Hepatocyte (in vitro differentiated cells): ENCODE data around the gene STKLD1. TPM values are rescaled to one million over a fixed set of nuclear protein-coding genes. Genes with fewer than 3 reads are reported as not detected.
"Not testable (repeated sequence)": the region's sequence is repeated elsewhere in the genome, so short reads cannot be mapped to it uniquely, and the experiment has no call there.

Experiments
- DNase-seq: peaks from one replicate; pipeline ENCODE4 v3.0.0-alpha.2; 2016; ENCODE audit warnings: low spot score
- H2AFZ ChIP-seq: fragments of 200-600 bp; sonication (generic); 2 replicates; pipeline ENCODE4 v1.6.0; 2016; ENCODE audit warnings: antibody characterized with exemption, mild to moderate bottlenecking
- H3K27ac ChIP-seq: fragments of 200-600 bp; sonication (generic); 2 replicates; pipeline ENCODE4 v1.5.1; 2016; ENCODE audit warnings: mild to moderate bottlenecking
- H3K27me3 ChIP-seq: fragments of 200-600 bp; sonication (generic); 2 replicates; pipeline ENCODE4 v1.6.1; 2016
- H3K36me3 ChIP-seq: fragments of 200-600 bp; sonication (generic); replicated peaks from 2 replicates; pipeline ENCODE4 v1.5.1; 2016; ENCODE audit warnings: low read depth; ENCODE audit not compliant: insufficient read depth
- H3K4me1 ChIP-seq: fragments of 200-600 bp; sonication (generic); 2 replicates; pipeline ENCODE4 v1.5.1; 2016; ENCODE audit warnings: mild to moderate bottlenecking, moderate library complexity; ENCODE audit not compliant: insufficient read depth
- H3K4me2 ChIP-seq: fragments of 200-600 bp; sonication (generic); 2 replicates; pipeline ENCODE4 v1.6.0; 2016
- H3K4me3 ChIP-seq: fragments of 200-600 bp; sonication (generic); 2 replicates; pipeline ENCODE4 v1.5.1; 2016; ENCODE audit warnings: mild to moderate bottlenecking
- H3K79me2 ChIP-seq: fragments of 200-600 bp; sonication (generic); 2 replicates; pipeline ENCODE4 v1.6.0; 2017; ENCODE audit warnings: mild to moderate bottlenecking
- H3K9me2 ChIP-seq: fragments of 200-600 bp; sonication (generic); replicated peaks from 2 replicates; pipeline ENCODE4 v1.6.0; 2017; ENCODE audit warnings: mild to moderate bottlenecking; ENCODE audit not compliant: insufficient read depth
- H3K9me3 ChIP-seq: fragments of 200-600 bp; sonication (generic); 2 replicates; pipeline ENCODE4 v1.5.1; 2016; ENCODE audit warnings: low read depth, mild to moderate bottlenecking
- H4K20me1 ChIP-seq: fragments of 200-600 bp; sonication (generic); 2 replicates; pipeline ENCODE4 v1.6.0; 2016; ENCODE audit warnings: mild to moderate bottlenecking; ENCODE audit not compliant: insufficient read depth, poor library complexity, severe bottlenecking
- EZH2 ChIP-seq: fragments of 200-600 bp; sonication (generic); IDR thresholded peaks from 2 replicates; pipeline ENCODE4 v1.6.1; 2016; ENCODE audit warnings: antibody characterized with exemption, mild to moderate bottlenecking, borderline replicate concordance
- EZH2phosphoT487 ChIP-seq: fragments of 200-600 bp; sonication (generic); IDR thresholded peaks from one replicate; pipeline ENCODE4 v1.6.1; 2018; ENCODE audit warnings: antibody characterized with exemption, mild to moderate bottlenecking, low read depth, moderate library complexity; ENCODE audit not compliant: unreplicated experiment, severe bottlenecking
- whole genome bisulfite sequencing: methylation state at CpG from one replicate; pipeline ENCODE4 v1.1.6; 2016; ENCODE audit warnings: low lambda C conversion rate; ENCODE audit errors: missing lambda C conversion rate; 5-methylcytosine and 5-hydroxymethylcytosine counted together
- polyA plus RNA-seq: library from polyadenylated mRNA; unstranded; fragments of >200 nt; fragmentation: Nextera tagmentation; extraction: Ambion mirVana; gene quantifications from 2 replicates; pipeline ENCODE4 v1.2.1, GENCODE V29; 2016
- total RNA-seq: library from RNA; depleted of rRNA; stranded (reverse); fragments of >200 nt; gene quantifications from 2 replicates; pipeline ENCODE4 v1.2.3, GENCODE V29; 2014
- TF ChIP-seq, protein P1 (sequence below): fragments of 200-600 bp; sonication (generic); IDR thresholded peaks from 2 replicates; pipeline ENCODE4 v1.5.1; 2016; ENCODE audit warnings: antibody characterized with exemption, mild to moderate bottlenecking; ENCODE audit not compliant: poor library complexity

STKLD1 gene
- total RNA-seq (0.10 and 0.48 TPM in 2 replicates), polyA plus RNA-seq (1.6 and 2.5 TPM in 2 replicates)

- H3K27ac ChIP-seq = peak within 1 kb of the TSS; percentile 99
- no peaks in the 10 kb centered on the region for H3K27me3 ChIP-seq
- peak within 1 kb of the TSS; percentile 82 for H3K4me3 ChIP-seq
- H2AFZ ChIP-seq = peak within 1 kb of the TSS; percentile 76
- peak within 1 kb of the TSS; percentile 92 for H3K4me2 ChIP-seq
- no peak for TF ChIP-seq EZH2
- TF ChIP-seq, protein P1, sequence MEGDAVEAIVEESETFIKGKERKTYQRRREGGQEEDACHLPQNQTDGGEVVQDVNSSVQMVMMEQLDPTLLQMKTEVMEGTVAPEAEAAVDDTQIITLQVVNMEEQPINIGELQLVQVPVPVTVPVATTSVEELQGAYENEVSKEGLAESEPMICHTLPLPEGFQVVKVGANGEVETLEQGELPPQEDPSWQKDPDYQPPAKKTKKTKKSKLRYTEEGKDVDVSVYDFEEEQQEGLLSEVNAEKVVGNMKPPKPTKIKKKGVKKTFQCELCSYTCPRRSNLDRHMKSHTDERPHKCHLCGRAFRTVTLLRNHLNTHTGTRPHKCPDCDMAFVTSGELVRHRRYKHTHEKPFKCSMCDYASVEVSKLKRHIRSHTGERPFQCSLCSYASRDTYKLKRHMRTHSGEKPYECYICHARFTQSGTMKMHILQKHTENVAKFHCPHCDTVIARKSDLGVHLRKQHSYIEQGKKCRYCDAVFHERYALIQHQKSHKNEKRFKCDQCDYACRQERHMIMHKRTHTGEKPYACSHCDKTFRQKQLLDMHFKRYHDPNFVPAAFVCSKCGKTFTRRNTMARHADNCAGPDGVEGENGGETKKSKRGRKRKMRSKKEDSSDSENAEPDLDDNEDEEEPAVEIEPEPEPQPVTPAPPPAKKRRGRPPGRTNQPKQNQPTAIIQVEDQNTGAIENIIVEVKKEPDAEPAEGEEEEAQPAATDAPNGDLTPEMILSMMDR = no peak
- TF ChIP-seq EZH2phosphoT487 = no peak
- peaks cover 41% of the 10 kb centered on the region for H4K20me1 ChIP-seq
- no peaks in the 10 kb centered on the region for H3K9me3 ChIP-seq
- no peaks in the 10 kb centered on the region for H3K36me3 ChIP-seq
- DNase-seq = peak; percentile 99
- H3K9me2 ChIP-seq = no peaks in the 10 kb centered on the region
- WGBS = 5% methylated on average over 31 of the region's 120 CpGs
- H3K4me1 ChIP-seq = peaks cover 22% of the 10 kb centered on the region
- H3K79me2 ChIP-seq = peaks cover 47% of the 10 kb centered on the region
These were observed at the start of gene STKLD1, which contains the start of gene SURF4 for GRCh38 chr9:133375724-133376654. Gene STKLD1 (plus strand): TSS chr9:133376366. CDS start chr9:133376474, 108 bp downstream. Gene SURF4 (minus strand): TSS chr9:133376060. CDS start chr9:133375969, 91 bp downstream.

DNA sequence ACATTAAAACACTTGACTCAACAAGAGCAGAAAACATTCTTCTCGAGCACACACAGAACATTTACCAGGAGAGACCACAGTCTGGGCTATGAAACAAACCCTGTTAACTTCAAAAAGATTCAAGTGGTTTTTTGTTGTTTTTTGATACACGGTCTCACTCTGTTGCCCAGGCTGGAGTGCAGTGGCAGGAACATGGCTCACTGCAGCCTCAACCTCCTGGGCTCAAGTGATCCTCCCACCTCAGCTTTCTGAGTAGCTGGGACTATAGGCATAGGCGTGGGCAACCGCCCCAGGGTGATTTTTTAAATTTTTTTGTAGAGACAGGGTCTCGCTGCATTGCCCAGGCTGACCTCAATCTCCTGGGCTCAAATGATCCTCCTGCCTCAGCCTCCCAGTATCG, 49.1 kb upstream of the STKLD1 start:
- not testable (repeated sequence) for H3K79me2 ChIP-seq, H3K9me3 ChIP-seq, H3K27me3 ChIP-seq, DNase-seq, H2AFZ ChIP-seq, H3K4me2 ChIP-seq, H3K27ac ChIP-seq, H4K20me1 ChIP-seq, H3K4me1 ChIP-seq, H3K4me3 ChIP-seq, H3K9me2 ChIP-seq, H3K36me3 ChIP-seq
- WGBS = 93% methylated on average over 6 of the region's 6 CpGs

GRCh38 chr9:133327834-133328484, 48.2 kb upstream of the STKLD1 start:
- Histone ChIP-seq H3K9me2 (no peaks in the 10 kb centered on the region), H3K27ac (no peak overlapping the region), H3K4me1 (no peaks in the 10 kb centered on the region), H3K4me2 (no peak overlapping the region), H3K4me3 (no peak overlapping the region), H4K20me1 (no peaks in the 10 kb centered on the region), H3K27me3 (no peaks in the 10 kb centered on the region), H2AFZ (no peak overlapping the region), H3K9me3 (no peaks in the 10 kb centered on the region), H3K79me2 (peaks cover 2% of the 10 kb centered on the region), H3K36me3 (no peaks in the 10 kb centered on the region)
- WGBS = 89% methylated on average over 10 of the region's 10 CpGs
- DNase-seq = no peak
- TF ChIP-seq EZH2 = no peak

- 58% methylated on average over 21 of the region's 21 CpGs for WGBS
- not testable (repeated sequence) for DNase-seq
- TF ChIP-seq, protein P1 = peak; percentile 56
These were observed 46.6 kb upstream of the STKLD1 start for GRCh38 chr9:133329306-133330156.

More at GRCh38 chr9:133329306-133330156, 46.6 kb upstream of the STKLD1 start:
- peaks cover 15% of the 10 kb centered on the region for H3K79me2 ChIP-seq
- not testable (repeated sequence) for H2AFZ ChIP-seq, H3K4me3 ChIP-seq, H3K4me2 ChIP-seq, H3K9me2 ChIP-seq, H3K4me1 ChIP-seq, H3K27me3 ChIP-seq, H4K20me1 ChIP-seq, H3K9me3 ChIP-seq, H3K36me3 ChIP-seq, H3K27ac ChIP-seq
